B cell (primary cell): ENCODE results near the gene RBBP9. TPM values are rescaled to one million over a fixed set of nuclear protein-coding genes. Genes with fewer than 3 reads are reported as not detected.

ENCODE experiments used
- ATAC-seq: fragments of 200-7000 bp; cut with Tn5 transposase; one replicate; pipeline ENCODE4 v1.10.0; 2021; ENCODE audit warnings: low read depth, mild to moderate bottlenecking, moderate number of reproducible peaks, moderate library complexity
- CTCF ChIA-PET: fragments of 350-600 bp; sonication (Branson Sonifier 250); formaldehyde crosslinking; loops from one replicate; lab custom pipeline; 2021; ENCODE audit warnings: antibody characterized with exemption, inconsistent platforms; lab: Charles Lee
- POLR2A ChIA-PET: fragments of 350-600 bp; sonication (Branson Sonifier 250); formaldehyde crosslinking; loops from one replicate; lab custom pipeline; 2021; ENCODE audit warnings: antibody characterized with exemption; lab: Charles Lee
- DNase-seq: peaks from one replicate; pipeline ENCODE4 v3.0.0; 2013
- H2AFZ ChIP-seq: 2 replicates; pipeline ENCODE4 v1.6.1; 2012; ENCODE audit warnings: mild to moderate bottlenecking, low read depth, low read length; ENCODE audit not compliant: insufficient read depth, poor library complexity, severe bottlenecking
- H3K27ac ChIP-seq, 2 donors: 1 replicate in 1 of 2; 2 replicates in 1 of 2; pipeline ENCODE4 v1.5.1; 2012 to 2013; ENCODE audit warnings: low read length in 2 of 2, mild to moderate bottlenecking in 2 of 2, moderate library complexity in 1 of 2
- H3K27me3 ChIP-seq, 4 experiments: fragments of 200-600 bp in 1 of 4; sonication (generic) in 1 of 4; replicated peaks in 1 of 4; 1 replicate in 2 of 4; 2 replicates in 2 of 4; pipeline versions ENCODE4 v1.6.1 to v1.7.0; 2013 to 2016; ENCODE audit warnings: low read length in 3 of 4, mild to moderate bottlenecking in 2 of 4, mixed read lengths in 1 of 4, moderate library complexity in 1 of 4; ENCODE audit not compliant: insufficient read depth in 4 of 4, control insufficient read depth in 3 of 4; ENCODE audit errors: control extremely low read depth in 1 of 4
- H3K36me3 ChIP-seq, 2 experiments: replicated peaks in 1 of 2; 1 replicate in 1 of 2; 2 replicates in 1 of 2; pipeline versions ENCODE4 v1.6.1 to v1.7.1; 2013; ENCODE audit warnings: low read length in 1 of 2; ENCODE audit not compliant: insufficient read depth in 2 of 2, control insufficient read depth in 1 of 2; ENCODE audit errors: control extremely low read depth in 1 of 2, extremely low read depth in 1 of 2
- H3K4me1 ChIP-seq, 2 donors: fragments of 200-600 bp in 1 of 2; sonication (generic) in 1 of 2; 1 replicate in 1 of 2; 2 replicates in 1 of 2; pipeline versions ENCODE4 v1.5.1 to v1.6.1; 2013 to 2017; ENCODE audit warnings: low read length in 2 of 2; ENCODE audit not compliant: control insufficient read depth in 2 of 2, insufficient read depth in 2 of 2
- H3K4me2 ChIP-seq: replicated peaks from 2 replicates; pipeline ENCODE3; 2012; ENCODE audit warnings: mild to moderate bottlenecking, low read depth, low read length; ENCODE audit not compliant: poor library complexity, severe bottlenecking
- H3K4me3 ChIP-seq, 5 experiments: fragments of 200-600 bp in 1 of 5; sonication (generic) in 1 of 5; 1 replicate in 3 of 5; 2 replicates in 2 of 5; pipeline versions ENCODE4 v1.5.1 to v1.7.0; 2011 to 2016; ENCODE audit warnings: low read length in 4 of 5, mild to moderate bottlenecking in 4 of 5, low read depth in 2 of 5, control low read depth in 1 of 5, moderate library complexity in 1 of 5; ENCODE audit not compliant: insufficient read depth in 1 of 5; ENCODE audit errors: control extremely low read depth in 1 of 5, extremely low read depth in 1 of 5
- H3K79me2 ChIP-seq: fragments of 200-600 bp; sonication (generic); one replicate; pipeline ENCODE4 v1.6.0; 2016; ENCODE audit warnings: low read length; ENCODE audit not compliant: control insufficient read depth, insufficient read depth
- H3K9ac ChIP-seq: fragments of 200-600 bp; sonication (generic); 2 replicates; pipeline ENCODE4 v1.6.1; 2017; ENCODE audit warnings: mild to moderate bottlenecking, low read length, moderate library complexity
- H3K9me3 ChIP-seq, 3 donors: one replicate each; pipeline versions ENCODE4 v1.6.1 to v1.7.1; 2013; ENCODE audit warnings: low read length in 2 of 3; ENCODE audit not compliant: control insufficient read depth in 2 of 3, insufficient read depth in 1 of 3; ENCODE audit errors: control extremely low read depth in 1 of 3
- H4K20me1 ChIP-seq: 2 replicates; pipeline ENCODE4 v1.6.0; 2012; ENCODE audit warnings: mild to moderate bottlenecking, low read length; ENCODE audit not compliant: insufficient read depth, control insufficient read depth, poor library complexity, severe bottlenecking
- H3K27ac Mint-ChIP-seq: one replicate; pipeline ENCODE4 v1.8.0; 2021; ENCODE audit warnings: mixed read lengths
- H3K27me3 Mint-ChIP-seq: one replicate; pipeline ENCODE4 v1.8.0; 2021; ENCODE audit warnings: mixed read lengths
- H3K4me1 Mint-ChIP-seq: one replicate; pipeline ENCODE4 v1.8.0; 2021; ENCODE audit warnings: mixed read lengths
- H3K4me3 Mint-ChIP-seq: one replicate; pipeline ENCODE4 v1.8.0; 2021; ENCODE audit warnings: mixed read lengths
- H3K9me3 Mint-ChIP-seq: one replicate; pipeline ENCODE4 v1.8.0; 2022; ENCODE audit warnings: mixed read lengths; ENCODE audit not compliant: insufficient read depth
- CTCF ChIP-seq: fragments of 200-600 bp; IDR thresholded peaks from one replicate; pipeline ENCODE4 v1.8.0; 2022; ENCODE audit warnings: antibody characterized with exemption, mild to moderate bottlenecking
- EZH2 ChIP-seq: IDR thresholded peaks from 2 replicates; pipeline ENCODE4 v1.6.1; 2012; ENCODE audit warnings: borderline replicate concordance, low read depth, mild to moderate bottlenecking, moderate library complexity, low read length; ENCODE audit not compliant: insufficient read depth, poor library complexity, severe bottlenecking
- WGBS: methylation state at CpG from one replicate; pipeline ENCODE4 v1.1.5; 2013; ENCODE audit warnings: missing lambda C conversion rate; ENCODE audit not compliant: insufficient coverage; 5-methylcytosine and 5-hydroxymethylcytosine counted together
- intact Hi-C: fragments of 100-400 bp; cut with micrococcal nuclease; formaldehyde crosslinking; loops from one replicate; pipeline ENCODE4 v1.10.0; 2022
- polyA plus RNA-seq: library from polyadenylated mRNA; depleted of rRNA; stranded (reverse); fragments of >200 nt; gene quantifications from 2 replicates; pipeline ENCODE4 v1.2.3, GENCODE V29; 2012
- total RNA-seq, 2 donors: library from RNA; stranded (reverse); fragments of 120-200 nt in 1 of 2; gene quantifications; 1 replicate in 1 of 2; 2 replicates in 1 of 2; pipeline versions ENCODE4 v1.2.3 to v1.2.4, GENCODE V29; 2013 to 2022

RBBP9 gene
- total and polyA plus RNA-seq, 2 donors (not counting 1 experiment from before 2014, with no cell fraction given): 3.7 to 10.2 TPM

- Histone ChIP-seq H3K79me2 (peaks cover 32% of the 10 kb centered on the region), H3K4me1 (peaks cover 5 to 8% of the 10 kb centered on the region in 2 donors), H3K27ac (no peak overlapping the region), H2AFZ (no peak overlapping the region), H4K20me1 (no peaks in the 10 kb centered on the region), H3K27me3 (no peaks in the 10 kb centered on the region), H3K9me3 (no peaks in the 10 kb centered on the region), H3K4me2 (no peak overlapping the region), H3K9ac (no peak overlapping the region), H3K36me3 (peaks cover 12 to 47% of the 10 kb centered on the region in 2 experiments), H3K4me3 (no peak overlapping the region)
- no peak for DNase-seq
- H3K4me3 Mint-ChIP-seq: no peak overlapping the region
- intact Hi-C loops: no loop called here
- ChIA-PET POLR2A (no interaction called here), CTCF (no interaction called here)
- WGBS: 97% methylated on average over 5 of the region's 7 CpGs
- H3K4me1 Mint-ChIP-seq: peaks cover 7% of the 10 kb centered on the region
- TF ChIP-seq EZH2 (no peak), CTCF (no peak)
- H3K27me3 Mint-ChIP-seq: no peaks in the 10 kb centered on the region
- no peak overlapping the region for H3K27ac Mint-ChIP-seq
- no peaks in the 10 kb centered on the region for H3K9me3 Mint-ChIP-seq
- no peak for ATAC-seq
These were observed 16.2 kb upstream of the RBBP9 start for GRCh38 chr20:18513208-18513607.

GRCh38 chr20:18511571-18511970, 14.5 kb upstream of the RBBP9 start:
- Histone ChIP-seq H3K36me3 (peaks cover 12 to 45% of the 10 kb centered on the region in 2 experiments), H3K4me1 (peaks cover 12 to 17% of the 10 kb centered on the region in 2 donors), H4K20me1 (no peaks in the 10 kb centered on the region), H3K4me2 (no peak overlapping the region), H3K4me3 (no peak overlapping the region), H3K9me3 (no peaks in the 10 kb centered on the region), H3K27me3 (no peaks in the 10 kb centered on the region), H2AFZ (no peak overlapping the region), H3K27ac (peak overlapping the region in 1 of 2 donors; percentile 8), H3K79me2 (peaks cover 36% of the 10 kb centered on the region), H3K9ac (no peak overlapping the region)
- H3K27me3 Mint-ChIP-seq: no peaks in the 10 kb centered on the region
- H3K27ac Mint-ChIP-seq: no peak overlapping the region
- peaks cover 21% of the 10 kb centered on the region for H3K4me1 Mint-ChIP-seq
- POLR2A ChIA-PET: no interaction called here
- no peak for TF ChIP-seq CTCF
- TF ChIP-seq EZH2: no peak
- DNase-seq (no peak), ATAC-seq (no peak)
- WGBS: no CpG with 5 or more reads among the region's 1 CpG
- intact Hi-C loops: no loop called here
- no peaks in the 10 kb centered on the region for H3K9me3 Mint-ChIP-seq
- CTCF ChIA-PET: no interaction called here
- H3K4me3 Mint-ChIP-seq: no peak overlapping the region
